ENCODE data around the gene JAK1.

JAK1 gene

GRCh38 chr1:64894438-64895196 is 71.7 kb downstream of the JAK1 start:
- DNase-seq (ENCODE audit: insufficient read length, low spot score) (no peak), FAIRE-seq (no peak)

GRCh38 chr1:64893921-64894320 is 72.4 kb downstream of the JAK1 start:
- DNase-seq (ENCODE audit: insufficient read length, low spot score): no peak
- FAIRE-seq: no peak

GRCh38 chr1:64892576-64893573 is 73.5 kb downstream of the JAK1 start:
- FAIRE-seq (no peak), DNase-seq (ENCODE audit: insufficient read length, low spot score) (no peak)

- DNase-seq (ENCODE audit: insufficient read length, low spot score) (no peak), FAIRE-seq (no peak)
Measured at GRCh38 chr1:64891448-64891825, 74.9 kb downstream of the JAK1 start.

GRCh38 chr1:64890699-64891447 is 75.5 kb downstream of the JAK1 start:
- FAIRE-seq: no peak
- DNase-seq (ENCODE audit: insufficient read length, low spot score): no peak

GRCh38 chr1:64887689-64888217 is 78.6 kb downstream of the JAK1 start:
- no peak for DNase-seq (ENCODE audit: insufficient read length, low spot score)
- no peak for FAIRE-seq

- no peak for DNase-seq (ENCODE audit: insufficient read length, low spot score)
- no peak for FAIRE-seq
Measured at GRCh38 chr1:64886877-64887276, 79.5 kb downstream of the JAK1 start.

GRCh38 chr1:64885648-64886047 is 80.7 kb downstream of the JAK1 start:
- DNase-seq (ENCODE audit: insufficient read length, low spot score) (no peak), FAIRE-seq (no peak)

GRCh38 chr1:64884261-64885040 is 81.9 kb downstream of the JAK1 start:
- DNase-seq (ENCODE audit: insufficient read length, low spot score): no peak
- FAIRE-seq: no peak

- DNase-seq (ENCODE audit: insufficient read length, low spot score): no peak
- peak; percentile 71 for FAIRE-seq
Measured at GRCh38 chr1:64882574-64883255, 83.6 kb downstream of the JAK1 start.

- FAIRE-seq: no peak
- no peak for DNase-seq (ENCODE audit: insufficient read length, low spot score)
Measured at GRCh38 chr1:64881281-64881680, 85.1 kb downstream of the JAK1 start.

GRCh38 chr1:64880449-64880848 is 85.9 kb downstream of the JAK1 start:
- no peak for DNase-seq (ENCODE audit: insufficient read length, low spot score)

GRCh38 chr1:64878931-64879611 is 87.3 kb downstream of the JAK1 start:
- DNase-seq (ENCODE audit: insufficient read length, low spot score) (no peak), FAIRE-seq (no peak)

More at GRCh38 chr1:64880449-64880848, 85.9 kb downstream of the JAK1 start:
- FAIRE-seq: no peak

- FAIRE-seq (no peak), DNase-seq (ENCODE audit: insufficient read length, low spot score) (no peak)
Measured at GRCh38 chr1:64878090-64878489, 88.3 kb downstream of the JAK1 start.

- FAIRE-seq: no peak
- DNase-seq (ENCODE audit: insufficient read length, low spot score): no peak
Measured at GRCh38 chr1:64877598-64877997, 88.8 kb downstream of the JAK1 start.

- FAIRE-seq (no peak), DNase-seq (ENCODE audit: insufficient read length, low spot score) (no peak)
Measured at GRCh38 chr1:64877151-64877550, 89.2 kb downstream of the JAK1 start.

GRCh38 chr1:64875606-64876005 is 90.7 kb downstream of the JAK1 start:
- no peak for FAIRE-seq

GRCh38 chr1:64875101-64875500 is 91.2 kb downstream of the JAK1 start:
- DNase-seq (ENCODE audit: insufficient read length, low spot score) (no peak), FAIRE-seq (no peak)

More at GRCh38 chr1:64875606-64876005, 90.7 kb downstream of the JAK1 start:
- no peak for DNase-seq (ENCODE audit: insufficient read length, low spot score)

GRCh38 chr1:64874666-64875065 is 91.7 kb downstream of the JAK1 start:
- DNase-seq (ENCODE audit: insufficient read length, low spot score) (no peak), FAIRE-seq (no peak)

Data from GM19239 (cell line).